SJSA1 (cell line): ENCODE data around the gene CLEC17A. TPM values are rescaled to one million over a fixed set of nuclear protein-coding genes. Genes with fewer than 3 reads are reported as not detected.
"Not testable (repeated sequence)": the region's sequence is repeated elsewhere in the genome, so short reads cannot be mapped to it uniquely, and the experiment has no call there.

Source experiments
- DNase-seq, 2 experiments: peaks; one replicate each; pipeline ENCODE4 v3.0.0-alpha.2; 2015 to 2020; ENCODE audit warnings: low spot score in 2 of 2, low read depth in 1 of 2
- H3K27ac ChIP-seq: fragments of 250-450 bp; sonication (Bioruptor Pico); 2 replicates; pipeline ENCODE4 v1.5.1; 2020; ENCODE audit warnings: mild to moderate bottlenecking, moderate library complexity
- H3K27me3 ChIP-seq: fragments of 250-450 bp; sonication (Bioruptor Pico); replicated peaks from 2 replicates; pipeline ENCODE4 v1.5.1; 2020; ENCODE audit warnings: mild to moderate bottlenecking, moderate library complexity
- H3K36me3 ChIP-seq: fragments of 250-450 bp; sonication (Bioruptor Pico); 2 replicates; pipeline ENCODE4 v1.5.1; 2020; ENCODE audit warnings: mild to moderate bottlenecking
- H3K4me1 ChIP-seq: fragments of 250-450 bp; sonication (Bioruptor Pico); replicated peaks from 2 replicates; pipeline ENCODE4 v1.6.1; 2021; ENCODE audit warnings: mild to moderate bottlenecking
- H3K4me3 ChIP-seq: fragments of 250-450 bp; sonication (Bioruptor Pico); 2 replicates; pipeline ENCODE4 v1.5.1; 2020; ENCODE audit warnings: mild to moderate bottlenecking
- H3K9me3 ChIP-seq: fragments of 250-450 bp; sonication (Bioruptor Pico); replicated peaks from 2 replicates; pipeline ENCODE4 v1.5.1; 2020; ENCODE audit warnings: mild to moderate bottlenecking
- total RNA-seq: library from RNA; depleted of rRNA; stranded (reverse); fragments of >200 nt; shearing (Covaris generic); gene quantifications from 2 replicates; pipeline ENCODE4 v1.2.3, GENCODE V29; 2014

Gene CLEC17A
- total RNA-seq, 1 experiment from 2014 or later: 0.18 TPM

- no peaks in the 10 kb centered on the region for H3K27me3 ChIP-seq
- no peaks in the 10 kb centered on the region for H3K9me3 ChIP-seq
- DNase-seq: no peak
- H3K27ac ChIP-seq: no peak overlapping the region
- no peaks in the 10 kb centered on the region for H3K4me1 ChIP-seq
- no peaks in the 10 kb centered on the region for H3K36me3 ChIP-seq
- H3K4me3 ChIP-seq: no peak overlapping the region
Measured at GRCh38 chr19:14580623-14581237, 2.2 kb upstream of the CLEC17A start.

GRCh38 chr19:14584372-14584771 lies 1.5 kb downstream of the CLEC17A start:
- DNase-seq, H3K36me3 ChIP-seq, H3K4me1 ChIP-seq, H3K27ac ChIP-seq, H3K4me3 ChIP-seq, H3K27me3 ChIP-seq, H3K9me3 ChIP-seq: not testable (repeated sequence)

GRCh38 chr19:14585187-14585586 lies 2.3 kb downstream of the CLEC17A start:
- not testable (repeated sequence) for DNase-seq, H3K27me3 ChIP-seq, H3K4me1 ChIP-seq, H3K36me3 ChIP-seq, H3K4me3 ChIP-seq, H3K9me3 ChIP-seq, H3K27ac ChIP-seq

GRCh38 chr19:14589433-14589832 lies 6.5 kb downstream of the CLEC17A start:
- not testable (repeated sequence) for H3K9me3 ChIP-seq, H3K27me3 ChIP-seq, H3K4me1 ChIP-seq, H3K27ac ChIP-seq, DNase-seq, H3K36me3 ChIP-seq, H3K4me3 ChIP-seq

- DNase-seq: no peak
- Histone ChIP-seq H3K4me3 (no peak overlapping the region), H3K9me3 (no peaks in the 10 kb centered on the region; the same call in 1 of the 2 replicates), H3K36me3 (no peaks in the 10 kb centered on the region), H3K27ac (no peak overlapping the region), H3K4me1 (no peaks in the 10 kb centered on the region), H3K27me3 (0 out of 2 replicates have a peak, but pooled peaks cover 3% of the 10 kb centered on the region)
Measured at GRCh38 chr19:14595558-14595957, 12.7 kb downstream of the CLEC17A start.

GRCh38 chr19:14599548-14600147 lies 16.8 kb downstream of the CLEC17A start:
- no peaks in the 10 kb centered on the region; the same call in 1 of the 2 replicates for H3K9me3 ChIP-seq
- no peak for DNase-seq
- no peaks in the 10 kb centered on the region for H3K36me3 ChIP-seq
- no peak overlapping the region for H3K27ac ChIP-seq
- H3K4me3 ChIP-seq: no peak overlapping the region
- H3K27me3 ChIP-seq: 0 out of 2 replicates have a peak, but pooled peaks cover 3% of the 10 kb centered on the region
- H3K4me1 ChIP-seq: no peaks in the 10 kb centered on the region

- no peak overlapping the region for H3K27ac ChIP-seq
- 0 out of 2 replicates have a peak, but pooled peaks cover 3% of the 10 kb centered on the region for H3K27me3 ChIP-seq
- H3K36me3 ChIP-seq: no peaks in the 10 kb centered on the region
- no peaks in the 10 kb centered on the region for H3K4me1 ChIP-seq
- H3K9me3 ChIP-seq: no peaks in the 10 kb centered on the region; the same call in 1 of the 2 replicates
- H3K4me3 ChIP-seq: no peak overlapping the region
- no peak for DNase-seq
Measured at GRCh38 chr19:14603990-14604387, 21.1 kb downstream of the CLEC17A start.

- Histone ChIP-seq H3K36me3 (no peaks in the 10 kb centered on the region), H3K4me1 (no peaks in the 10 kb centered on the region), H3K9me3 (no peaks in the 10 kb centered on the region), H3K4me3 (no peak overlapping the region), H3K27me3 (no peaks in the 10 kb centered on the region), H3K27ac (no peak overlapping the region)
- no peak for DNase-seq
Measured at GRCh38 chr19:14606627-14607026, 23.7 kb downstream of the CLEC17A start.

GRCh38 chr19:14611051-14611450 lies 28.2 kb downstream of the CLEC17A start:
- Histone ChIP-seq H3K9me3 (no peaks in the 10 kb centered on the region), H3K4me1 (no peaks in the 10 kb centered on the region), H3K36me3 (no peaks in the 10 kb centered on the region), H3K27me3 (no peaks in the 10 kb centered on the region), H3K4me3 (no peak overlapping the region), H3K27ac (no peak overlapping the region)
- DNase-seq: no peak

GRCh38 chr19:14612242-14612641 lies 29.4 kb downstream of the CLEC17A start:
- not testable (repeated sequence) for H3K4me1 ChIP-seq, H3K4me3 ChIP-seq, H3K36me3 ChIP-seq, DNase-seq, H3K27ac ChIP-seq, H3K9me3 ChIP-seq, H3K27me3 ChIP-seq

- Histone ChIP-seq H3K36me3 (no peaks in the 10 kb centered on the region), H3K9me3 (no peaks in the 10 kb centered on the region), H3K27me3 (no peaks in the 10 kb centered on the region), H3K27ac (no peak overlapping the region), H3K4me1 (no peaks in the 10 kb centered on the region), H3K4me3 (no peak overlapping the region)
- DNase-seq: no peak
Measured at GRCh38 chr19:14612657-14613056, 29.8 kb downstream of the CLEC17A start.

GRCh38 chr19:14613399-14614098 lies 30.7 kb downstream of the CLEC17A start:
- H3K9me3 ChIP-seq, H3K27me3 ChIP-seq, H3K36me3 ChIP-seq, H3K4me1 ChIP-seq, H3K4me3 ChIP-seq, DNase-seq, H3K27ac ChIP-seq: not testable (repeated sequence)

- no peaks in the 10 kb centered on the region for H3K36me3 ChIP-seq
- no peak overlapping the region for H3K27ac ChIP-seq
- H3K27me3 ChIP-seq: no peaks in the 10 kb centered on the region
- H3K9me3 ChIP-seq: peaks cover 4% of the 10 kb centered on the region
- H3K4me1 ChIP-seq: no peaks in the 10 kb centered on the region
- no peak overlapping the region for H3K4me3 ChIP-seq
- no peak for DNase-seq
Measured at GRCh38 chr19:14614099-14614412, 31.2 kb downstream of the CLEC17A start.

- peaks cover 14% of the 10 kb centered on the region for H3K9me3 ChIP-seq
- no peak overlapping the region for H3K27ac ChIP-seq
- no peaks in the 10 kb centered on the region for H3K36me3 ChIP-seq
- no peak for DNase-seq
- H3K4me1 ChIP-seq: no peaks in the 10 kb centered on the region
- no peaks in the 10 kb centered on the region for H3K27me3 ChIP-seq
- no peak overlapping the region for H3K4me3 ChIP-seq
Measured at GRCh38 chr19:14615623-14616022, 32.7 kb downstream of the CLEC17A start.
